GM12878 (cell line): ENCODE data around the gene CADPS.

Experiments
- ASH2L ChIP-seq: fragments of 300-600, 200-600 bp; sonication (generic); IDR thresholded peaks from 2 replicates; pipeline ENCODE4 v1.6.1; 2017; ENCODE audit warnings: low read depth, mild to moderate bottlenecking, borderline replicate concordance
- BACH1 ChIP-seq: fragments of 450-650 bp; IDR thresholded peaks from 2 replicates; pipeline ENCODE4 v1.6.1; 2017; ENCODE audit warnings: mild to moderate bottlenecking, borderline replicate concordance
- BHLHE40 ChIP-seq, 2 experiments: fragments of 450-650 bp in 1 of 2; IDR thresholded peaks; 2 replicates each; pipeline ENCODE4 v1.6.1; 2011 to 2017; ENCODE audit warnings: low read depth in 2 of 2, borderline replicate concordance in 1 of 2, improper control_type of control experiment in 1 of 2, low read length in 1 of 2, mild to moderate bottlenecking in 1 of 2
- ETV6 ChIP-seq, 2 experiments: fragments of 450-650 bp in 1 of 2; IDR thresholded peaks in 1 of 2; conservative IDR thresholded peaks in 1 of 2; 2 replicates each; pipeline ENCODE4 v1.6.1; 2014; ENCODE audit warnings: antibody characterized with exemption in 1 of 2, borderline replicate concordance in 1 of 2, low read depth in 1 of 2, mild to moderate bottlenecking in 1 of 2, moderate library complexity in 1 of 2
- EZH2 ChIP-seq: IDR thresholded peaks from 2 replicates; pipeline ENCODE4 v1.6.1; 2012; ENCODE audit warnings: low read depth, mild to moderate bottlenecking, control low read depth, inconsistent platforms, low read length, borderline replicate concordance; ENCODE audit not compliant: control insufficient read depth
- MLLT1 ChIP-seq: fragments of 450-650 bp; IDR thresholded peaks from 2 replicates; pipeline ENCODE4 v1.6.1; 2016; ENCODE audit warnings: mild to moderate bottlenecking
- MTA2 ChIP-seq: fragments of 450-650 bp; IDR thresholded peaks from 2 replicates; pipeline ENCODE4 v1.6.1; 2016; ENCODE audit warnings: low read depth, mild to moderate bottlenecking, moderate library complexity
- POLR2A ChIP-seq: IDR thresholded peaks from 2 replicates; pipeline ENCODE4 v1.6.1; 2011; ENCODE audit warnings: low read depth, mild to moderate bottlenecking, low read length
- SP1 ChIP-seq: IDR thresholded peaks from one replicate; pipeline ENCODE4 v1.6.1; 2011; ENCODE audit warnings: low read depth, low read length
- USF2 ChIP-seq: IDR thresholded peaks from 2 replicates; pipeline ENCODE4 v1.6.1; 2011; ENCODE audit warnings: low read depth, low read length, improper control_type of control experiment, borderline replicate concordance
- TF ChIP-seq, protein P1 (sequence below), 3 experiments: IDR thresholded peaks in 2 of 3; conservative IDR thresholded peaks in 1 of 3; 2 replicates each; pipeline ENCODE4 v1.5.1; 2011; ENCODE audit warnings: low read depth in 3 of 3, low read length in 3 of 3, mild to moderate bottlenecking in 3 of 3, control low read depth in 2 of 3, moderate library complexity in 2 of 3, inconsistent platforms in 1 of 3, mixed read lengths in 1 of 3; ENCODE audit not compliant: control insufficient read depth in 2 of 3, insufficient read depth in 1 of 3; ENCODE audit errors: extremely low read depth in 1 of 3
- TF ChIP-seq, protein P2 (sequence below): IDR thresholded peaks from 2 replicates; pipeline ENCODE4 v1.6.1; 2012; ENCODE audit warnings: low read depth, low read length, improper control_type of control experiment
- TF ChIP-seq, protein P3 (sequence below): fragments of 450-650 bp; IDR thresholded peaks from 2 replicates; pipeline ENCODE4 v1.6.1; 2016; ENCODE audit warnings: mild to moderate bottlenecking

GRCh38 chr3:62749130-62749529 lies 126.1 kb downstream of the CADPS start:
- TF ChIP-seq, protein P1, sequence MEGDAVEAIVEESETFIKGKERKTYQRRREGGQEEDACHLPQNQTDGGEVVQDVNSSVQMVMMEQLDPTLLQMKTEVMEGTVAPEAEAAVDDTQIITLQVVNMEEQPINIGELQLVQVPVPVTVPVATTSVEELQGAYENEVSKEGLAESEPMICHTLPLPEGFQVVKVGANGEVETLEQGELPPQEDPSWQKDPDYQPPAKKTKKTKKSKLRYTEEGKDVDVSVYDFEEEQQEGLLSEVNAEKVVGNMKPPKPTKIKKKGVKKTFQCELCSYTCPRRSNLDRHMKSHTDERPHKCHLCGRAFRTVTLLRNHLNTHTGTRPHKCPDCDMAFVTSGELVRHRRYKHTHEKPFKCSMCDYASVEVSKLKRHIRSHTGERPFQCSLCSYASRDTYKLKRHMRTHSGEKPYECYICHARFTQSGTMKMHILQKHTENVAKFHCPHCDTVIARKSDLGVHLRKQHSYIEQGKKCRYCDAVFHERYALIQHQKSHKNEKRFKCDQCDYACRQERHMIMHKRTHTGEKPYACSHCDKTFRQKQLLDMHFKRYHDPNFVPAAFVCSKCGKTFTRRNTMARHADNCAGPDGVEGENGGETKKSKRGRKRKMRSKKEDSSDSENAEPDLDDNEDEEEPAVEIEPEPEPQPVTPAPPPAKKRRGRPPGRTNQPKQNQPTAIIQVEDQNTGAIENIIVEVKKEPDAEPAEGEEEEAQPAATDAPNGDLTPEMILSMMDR (IDR thresholded peaks at IDR 0.05 in 2 of 3, conservative IDR thresholded peaks at IDR 0.05 in 1 of 3; ENCODE audit: control insufficient read depth in 2 of 3, extremely low read depth in 1 of 3, insufficient read depth in 1 of 3, low read depth in 3 of 3, low read length in 3 of 3): no peak
- TF ChIP-seq MLLT1 (no peak), EZH2 (no peak), ASH2L (no peak), USF2 (no peak), BHLHE40 (IDR thresholded peaks at IDR 0.05; ENCODE audit: borderline replicate concordance in 1 of 2, low read depth in 2 of 2, low read length in 1 of 2) (no peak), ETV6 (conservative IDR thresholded peaks at IDR 0.05 in 1 of 2, IDR thresholded peaks at IDR 0.05 in 1 of 2; ENCODE audit: borderline replicate concordance in 1 of 2, low read depth in 1 of 2) (no peak), SP1 (no peak), POLR2A (no peak), BACH1 (no peak), MTA2 (no peak)
- TF ChIP-seq, protein P2, sequence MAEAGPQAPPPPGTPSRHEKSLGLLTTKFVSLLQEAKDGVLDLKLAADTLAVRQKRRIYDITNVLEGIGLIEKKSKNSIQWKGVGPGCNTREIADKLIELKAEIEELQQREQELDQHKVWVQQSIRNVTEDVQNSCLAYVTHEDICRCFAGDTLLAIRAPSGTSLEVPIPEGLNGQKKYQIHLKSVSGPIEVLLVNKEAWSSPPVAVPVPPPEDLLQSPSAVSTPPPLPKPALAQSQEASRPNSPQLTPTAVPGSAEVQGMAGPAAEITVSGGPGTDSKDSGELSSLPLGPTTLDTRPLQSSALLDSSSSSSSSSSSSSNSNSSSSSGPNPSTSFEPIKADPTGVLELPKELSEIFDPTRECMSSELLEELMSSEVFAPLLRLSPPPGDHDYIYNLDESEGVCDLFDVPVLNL: no peak
- TF ChIP-seq, protein P3, sequence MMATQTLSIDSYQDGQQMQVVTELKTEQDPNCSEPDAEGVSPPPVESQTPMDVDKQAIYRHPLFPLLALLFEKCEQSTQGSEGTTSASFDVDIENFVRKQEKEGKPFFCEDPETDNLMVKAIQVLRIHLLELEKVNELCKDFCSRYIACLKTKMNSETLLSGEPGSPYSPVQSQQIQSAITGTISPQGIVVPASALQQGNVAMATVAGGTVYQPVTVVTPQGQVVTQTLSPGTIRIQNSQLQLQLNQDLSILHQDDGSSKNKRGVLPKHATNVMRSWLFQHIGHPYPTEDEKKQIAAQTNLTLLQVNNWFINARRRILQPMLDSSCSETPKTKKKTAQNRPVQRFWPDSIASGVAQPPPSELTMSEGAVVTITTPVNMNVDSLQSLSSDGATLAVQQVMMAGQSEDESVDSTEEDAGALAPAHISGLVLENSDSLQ: no peak
